ENCODE results near the gene TMEM158.

TMEM158 gene

DNA sequence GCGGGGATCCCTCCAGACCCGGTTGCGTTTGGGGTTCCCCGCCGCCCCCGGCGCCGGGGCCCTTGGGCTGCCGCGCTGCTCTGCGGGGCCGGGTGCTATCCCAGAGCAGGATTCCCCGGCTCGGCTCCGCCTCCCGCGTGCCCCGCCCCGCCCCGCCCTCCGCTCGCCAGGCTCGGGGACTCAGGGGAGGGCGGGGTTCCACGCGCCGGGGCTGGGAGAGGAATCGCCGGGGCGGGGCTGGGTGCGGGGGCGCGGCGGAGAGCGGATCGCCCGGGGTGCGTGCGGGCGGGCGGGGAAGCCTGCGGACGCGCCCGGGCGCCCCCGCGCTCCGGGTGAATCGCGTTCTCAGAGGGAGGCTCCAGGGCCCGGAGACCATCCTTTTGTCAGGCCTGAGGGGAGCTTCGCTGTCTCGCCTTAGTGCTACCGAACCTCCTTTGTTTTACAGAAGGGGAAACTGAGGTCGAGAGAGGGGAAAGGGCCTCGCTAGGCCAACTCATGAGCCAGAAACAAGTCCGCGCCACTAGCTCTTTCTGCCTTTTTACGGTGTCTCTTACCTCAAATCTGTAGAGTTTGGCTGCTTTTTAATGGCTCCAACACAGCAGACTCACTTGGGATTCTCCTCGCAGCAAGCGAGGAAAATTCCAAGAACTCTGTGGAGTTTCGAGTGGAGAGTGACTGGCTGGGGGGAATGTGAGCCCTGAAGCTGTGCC lies at the start of gene TMEM158:
Gene TMEM158, minus strand, starts transcription at position 82 of the 710 bp plus-strand sequence. CDS start 260 bp downstream, outside the sequence.
- TF ChIP-seq CEBPB (IDR thresholded peaks at IDR 0.05) (no peak), RAD21 (IDR thresholded peaks at IDR 0.05; ENCODE audit: low read depth) (no peak), YY1 (IDR thresholded peaks at IDR 0.05; ENCODE audit: low read depth) (no peak), EGR1 (IDR thresholded peaks at IDR 0.05) (peak; percentile 58)

DNA sequence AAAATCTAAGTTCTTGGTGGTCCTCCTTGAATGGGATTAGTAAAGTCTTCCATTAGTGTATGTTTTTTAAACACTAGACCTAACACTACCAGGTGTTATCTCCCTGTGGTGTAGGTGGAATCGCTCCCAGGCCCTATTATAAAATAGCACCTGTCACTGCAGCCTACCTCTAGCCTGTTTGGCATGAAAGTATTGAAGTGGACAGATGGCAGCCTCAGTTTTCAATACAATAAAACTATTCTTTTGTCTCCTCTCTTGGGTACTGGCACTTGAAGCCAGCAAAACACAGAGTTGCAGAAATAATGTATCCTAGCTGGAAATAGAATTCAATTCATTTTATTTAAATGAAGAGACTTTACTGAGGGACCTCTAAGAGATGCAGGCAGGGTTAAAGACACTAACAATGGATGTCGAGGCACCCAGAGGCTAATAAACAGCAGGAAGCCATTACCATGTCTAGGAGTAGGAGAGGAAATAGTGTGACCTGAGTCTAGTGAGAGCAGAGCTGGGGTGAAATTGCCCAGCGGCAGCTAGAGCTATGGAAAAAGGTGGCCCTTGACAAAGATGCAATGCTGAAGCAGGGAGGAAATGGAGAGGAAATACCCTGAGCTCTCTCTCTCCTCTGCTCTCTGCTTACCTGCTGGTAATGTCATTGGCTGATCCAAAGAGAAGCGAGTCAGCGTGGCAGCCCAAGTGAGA lies 49.1 kb upstream of the TMEM158 start:
- TF ChIP-seq TEAD4 (IDR thresholded peaks at IDR 0.05): no peak
- TF ChIP-seq FOXM1 (IDR thresholded peaks at IDR 0.05; ENCODE audit: borderline replicate concordance, low read depth): no peak
- TF ChIP-seq, protein P1, sequence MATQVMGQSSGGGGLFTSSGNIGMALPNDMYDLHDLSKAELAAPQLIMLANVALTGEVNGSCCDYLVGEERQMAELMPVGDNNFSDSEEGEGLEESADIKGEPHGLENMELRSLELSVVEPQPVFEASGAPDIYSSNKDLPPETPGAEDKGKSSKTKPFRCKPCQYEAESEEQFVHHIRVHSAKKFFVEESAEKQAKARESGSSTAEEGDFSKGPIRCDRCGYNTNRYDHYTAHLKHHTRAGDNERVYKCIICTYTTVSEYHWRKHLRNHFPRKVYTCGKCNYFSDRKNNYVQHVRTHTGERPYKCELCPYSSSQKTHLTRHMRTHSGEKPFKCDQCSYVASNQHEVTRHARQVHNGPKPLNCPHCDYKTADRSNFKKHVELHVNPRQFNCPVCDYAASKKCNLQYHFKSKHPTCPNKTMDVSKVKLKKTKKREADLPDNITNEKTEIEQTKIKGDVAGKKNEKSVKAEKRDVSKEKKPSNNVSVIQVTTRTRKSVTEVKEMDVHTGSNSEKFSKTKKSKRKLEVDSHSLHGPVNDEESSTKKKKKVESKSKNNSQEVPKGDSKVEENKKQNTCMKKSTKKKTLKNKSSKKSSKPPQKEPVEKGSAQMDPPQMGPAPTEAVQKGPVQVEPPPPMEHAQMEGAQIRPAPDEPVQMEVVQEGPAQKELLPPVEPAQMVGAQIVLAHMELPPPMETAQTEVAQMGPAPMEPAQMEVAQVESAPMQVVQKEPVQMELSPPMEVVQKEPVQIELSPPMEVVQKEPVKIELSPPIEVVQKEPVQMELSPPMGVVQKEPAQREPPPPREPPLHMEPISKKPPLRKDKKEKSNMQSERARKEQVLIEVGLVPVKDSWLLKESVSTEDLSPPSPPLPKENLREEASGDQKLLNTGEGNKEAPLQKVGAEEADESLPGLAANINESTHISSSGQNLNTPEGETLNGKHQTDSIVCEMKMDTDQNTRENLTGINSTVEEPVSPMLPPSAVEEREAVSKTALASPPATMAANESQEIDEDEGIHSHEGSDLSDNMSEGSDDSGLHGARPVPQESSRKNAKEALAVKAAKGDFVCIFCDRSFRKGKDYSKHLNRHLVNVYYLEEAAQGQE (IDR thresholded peaks at IDR 0.05; ENCODE audit: low read depth): no peak
- TF ChIP-seq EGR1 (IDR thresholded peaks at IDR 0.05): no peak
- no peak for TF ChIP-seq TAF1 (IDR thresholded peaks at IDR 0.05; ENCODE audit: low read depth)
- TF ChIP-seq RAD21 (IDR thresholded peaks at IDR 0.05; ENCODE audit: low read depth): no peak
- TF ChIP-seq USF1 (IDR thresholded peaks at IDR 0.05): no peak
- no peak for TF ChIP-seq TCF12 (IDR thresholded peaks at IDR 0.05; ENCODE audit: low read depth)
- TF ChIP-seq NFIC (IDR thresholded peaks at IDR 0.05): no peak
- TF ChIP-seq CREB1 (IDR thresholded peaks at IDR 0.05; ENCODE audit: low read depth): no peak
- TF ChIP-seq YY1 (IDR thresholded peaks at IDR 0.05; ENCODE audit: low read depth): no peak
- TF ChIP-seq EP300 (IDR thresholded peaks at IDR 0.05; ENCODE audit: borderline replicate concordance): no peak
- TF ChIP-seq, protein P2, sequence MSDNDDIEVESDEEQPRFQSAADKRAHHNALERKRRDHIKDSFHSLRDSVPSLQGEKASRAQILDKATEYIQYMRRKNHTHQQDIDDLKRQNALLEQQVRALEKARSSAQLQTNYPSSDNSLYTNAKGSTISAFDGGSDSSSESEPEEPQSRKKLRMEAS (IDR thresholded peaks at IDR 0.05): no peak
- TF ChIP-seq ZBTB7A (IDR thresholded peaks at IDR 0.05; ENCODE audit: low read depth): no peak
- TF ChIP-seq CEBPB (IDR thresholded peaks at IDR 0.05): no peak

- TF ChIP-seq EGR1 (IDR thresholded peaks at IDR 0.05) (no peak), ZBTB7A (IDR thresholded peaks at IDR 0.05; ENCODE audit: low read depth) (no peak), YY1 (IDR thresholded peaks at IDR 0.05; ENCODE audit: low read depth) (no peak), CREB1 (IDR thresholded peaks at IDR 0.05; ENCODE audit: low read depth) (no peak), TCF12 (IDR thresholded peaks at IDR 0.05; ENCODE audit: low read depth) (no peak), RAD21 (IDR thresholded peaks at IDR 0.05; ENCODE audit: low read depth) (no peak), NFIC (IDR thresholded peaks at IDR 0.05) (no peak), USF1 (IDR thresholded peaks at IDR 0.05) (no peak), FOXM1 (IDR thresholded peaks at IDR 0.05; ENCODE audit: borderline replicate concordance, low read depth) (no peak), CEBPB (IDR thresholded peaks at IDR 0.05) (no peak), TEAD4 (IDR thresholded peaks at IDR 0.05) (no peak), EP300 (IDR thresholded peaks at IDR 0.05; ENCODE audit: borderline replicate concordance) (no peak), TAF1 (IDR thresholded peaks at IDR 0.05; ENCODE audit: low read depth) (no peak)
- TF ChIP-seq, protein P2 (IDR thresholded peaks at IDR 0.05): no peak
- TF ChIP-seq, protein P1 (IDR thresholded peaks at IDR 0.05; ENCODE audit: low read depth): no peak
Measured at GRCh38 chr3:45273681-45274515, 47.8 kb upstream of the TMEM158 start.

GRCh38 chr3:45272828-45273470 lies 46.9 kb upstream of the TMEM158 start:
- TF ChIP-seq, protein P1 (IDR thresholded peaks at IDR 0.05; ENCODE audit: low read depth): no peak
- TF ChIP-seq YY1 (IDR thresholded peaks at IDR 0.05; ENCODE audit: low read depth) (no peak), USF1 (IDR thresholded peaks at IDR 0.05) (no peak), EGR1 (IDR thresholded peaks at IDR 0.05) (no peak), CREB1 (IDR thresholded peaks at IDR 0.05; ENCODE audit: low read depth) (no peak), EP300 (IDR thresholded peaks at IDR 0.05; ENCODE audit: borderline replicate concordance) (no peak), ZBTB7A (IDR thresholded peaks at IDR 0.05; ENCODE audit: low read depth) (no peak), RAD21 (IDR thresholded peaks at IDR 0.05; ENCODE audit: low read depth) (no peak), TCF12 (IDR thresholded peaks at IDR 0.05; ENCODE audit: low read depth) (no peak)
- TF ChIP-seq, protein P2 (IDR thresholded peaks at IDR 0.05): no peak
